Calu3 (cell line): ENCODE measurements around the gene IGFBP6. TPM values are rescaled to one million over a fixed set of nuclear protein-coding genes. Genes with fewer than 3 reads are reported as not detected.
A peak's percentile ranks its signal among the peaks of the same experiment; 100 is the strongest.

Source experiments
- Bru-seq: library from RNA; stranded (reverse); fragments of 400-500 nt; gene quantifications from one replicate; lab custom pipeline; 2021; lab: Mats Ljungman, UMichigan
- BruChase-seq, 2 experiments: library from RNA; stranded (reverse); fragments of 400-500 nt; gene quantifications; one replicate each; lab custom pipeline; 2021; lab: Mats Ljungman, UMichigan
- BruUV-seq: library from RNA; stranded (reverse); fragments of 400-500 nt; replicated peaks from 2 replicates; lab custom pipeline; 2021; lab: Mats Ljungman, UMichigan
- CTCF ChIA-PET: fragments of 300-600 bp; sonication (Branson Sonifier 250); formaldehyde crosslinking; loops from one replicate; lab custom pipeline; 2022; ENCODE audit warnings: antibody characterized with exemption; lab: Charles Lee
- DNase-seq: peaks from one replicate; pipeline ENCODE4 v3.0.0; 2022
- H3K27ac Mint-ChIP-seq: one replicate; pipeline ENCODE4 v1.8.0; 2022; ENCODE audit warnings: mixed read lengths; ENCODE audit not compliant: unreplicated experiment
- H3K27me3 Mint-ChIP-seq: one replicate; pipeline ENCODE4 v1.8.0; 2022; ENCODE audit warnings: mixed read lengths; ENCODE audit not compliant: unreplicated experiment
- H3K36me3 Mint-ChIP-seq: one replicate; pipeline ENCODE4 v1.8.0; 2022; ENCODE audit warnings: mild to moderate bottlenecking, moderate library complexity, mixed read lengths; ENCODE audit not compliant: insufficient read depth, unreplicated experiment
- H3K4me1 Mint-ChIP-seq: one replicate; pipeline ENCODE4 v1.8.0; 2022; ENCODE audit warnings: mild to moderate bottlenecking, low read depth, mixed read lengths; ENCODE audit not compliant: unreplicated experiment
- H3K4me3 Mint-ChIP-seq: one replicate; pipeline ENCODE4 v1.8.0; 2022; ENCODE audit warnings: mild to moderate bottlenecking, low read depth, moderate library complexity, mixed read lengths; ENCODE audit not compliant: unreplicated experiment
- H3K9me3 Mint-ChIP-seq: one replicate; pipeline ENCODE4 v1.8.0; 2022; ENCODE audit warnings: low read depth, mixed read lengths; ENCODE audit not compliant: unreplicated experiment
- CTCF ChIP-seq: fragments of 200-600 bp; IDR thresholded peaks from one replicate; pipeline ENCODE4 v1.8.0; 2022; ENCODE audit warnings: antibody characterized with exemption; ENCODE audit not compliant: unreplicated experiment
- intact Hi-C: fragments of 100-400 bp; cut with micrococcal nuclease; formaldehyde crosslinking; loops from one replicate; pipeline ENCODE4 v1.10.0; 2022; ENCODE audit not compliant: unreplicated experiment
- long read RNA-seq: library from polyadenylated mRNA; stranded (forward); transcript quantifications from one replicate; pipeline ENCODE4 v2.0.0, GENCODE V29; 2022
- total RNA-seq: library from RNA; stranded (reverse); gene quantifications from 2 replicates; pipeline ENCODE4 v1.2.3, GENCODE V29; 2022

IGFBP6 gene
- total RNA-seq (25.4 and 67.0 TPM in 2 replicates), Bru-seq, nascent RNA (percentile 44 among the genes with signal in this experiment), BruChase-seq, experiment 1, labeled RNA remaining after a 6-hour chase (percentile 52 among the genes with signal in this experiment), BruChase-seq, experiment 2, labeled RNA remaining after a 2-hour chase (percentile 31 among the genes with signal in this experiment)
- long read RNA-seq, transcript IGFBP6-201 (4 exons, 1,169 nt): major isoform, 162 of 169 reads
- long read RNA-seq, partial matches to known transcripts: 3 of 169 reads
- long read RNA-seq, other reads (novel, unspliced or antisense): 4 of 169 reads

- no TSS peak for BruUV-seq
- H3K4me3 Mint-ChIP-seq: peak within 1 kb of the TSS; percentile 81
- DNase-seq: peak; percentile 56
- no peak for TF ChIP-seq CTCF
- CTCF ChIA-PET: interaction anchor here (3.0 to 4.2 kb wide), 2 partner anchors 20 to 32 kb away, joined by 17 to 39 read pairs; partner anchors contain the start of gene SPRYD3
- H3K36me3 Mint-ChIP-seq: peaks cover 31% of the 10 kb centered on the region
- peak within 1 kb of the TSS; percentile 84 for H3K27ac Mint-ChIP-seq
- no peaks in the 10 kb centered on the region for H3K9me3 Mint-ChIP-seq
- intact Hi-C loops: loop anchor here (2.0 kb wide), 1 partner anchor 31 kb away; no protein-coding TSS in a partner anchor
- no peaks in the 10 kb centered on the region for H3K27me3 Mint-ChIP-seq
- H3K4me1 Mint-ChIP-seq: peaks cover 32% of the 10 kb centered on the region
Observed at GRCh38 chr12:53097564-53098353, at the start of gene IGFBP6. Gene IGFBP6, plus strand, starts transcription at chr12:53097667. Its CDS starts 51 bp downstream, at chr12:53097718.

- intact Hi-C loops: no loop called here
- BruUV-seq: no TSS peak
Observed at GRCh38 chr12:53048033-53048779, 49.3 kb upstream of the IGFBP6 start.

GRCh38 chr12:53048780-53049401 lies 48.6 kb upstream of the IGFBP6 start:
- no TSS peak for BruUV-seq
- Mint-ChIP-seq H3K36me3 (peaks cover 49% of the 10 kb centered on the region), H3K9me3 (no peaks in the 10 kb centered on the region), H3K4me1 (peaks cover 32% of the 10 kb centered on the region), H3K4me3 (no peak overlapping the region), H3K27ac (peak overlapping the region; percentile 21), H3K27me3 (no peaks in the 10 kb centered on the region)
- no peak for DNase-seq
- TF ChIP-seq CTCF: no peak
- intact Hi-C loops: no loop called here
- CTCF ChIA-PET: interaction anchor here (0.7 to 1.2 kb wide), 2 partner anchors 11 to 13 kb away, joined by 3 read pairs; no protein-coding TSS in a partner anchor

More at GRCh38 chr12:53048033-53048779, 49.3 kb upstream of the IGFBP6 start:
- DNase-seq: peak; percentile 65
- peak overlapping the region; percentile 21 for H3K27ac Mint-ChIP-seq
- H3K27me3 Mint-ChIP-seq: no peaks in the 10 kb centered on the region
- no peaks in the 10 kb centered on the region for H3K9me3 Mint-ChIP-seq
- peak overlapping the region; percentile 24 for H3K4me3 Mint-ChIP-seq
- no peak for TF ChIP-seq CTCF
- H3K36me3 Mint-ChIP-seq: peaks cover 47% of the 10 kb centered on the region
- peaks cover 32% of the 10 kb centered on the region for H3K4me1 Mint-ChIP-seq
- CTCF ChIA-PET: interaction anchor here (0.7 to 1.6 kb wide), 6 partner anchors 10 to 149 kb away, joined by 3 to 7 read pairs (median 3); partner anchors contain the start of gene SPRYD3
